OCI-LY1 (cell line): Measurements from ENCODE around the gene DNM2.

Experiments
- H2AFZ ChIP-seq: fragments of 200-600 bp; sonication (generic), shearing (Covaris generic); 2 replicates; pipeline ENCODE4 v1.6.0; 2014; ENCODE audit warnings: antibody characterized with exemption, mild to moderate bottlenecking, low read length
- H3F3A ChIP-seq: fragments of 200-600 bp; sonication (generic), shearing (Covaris generic); 2 replicates; pipeline ENCODE4 v1.6.0; 2014; ENCODE audit warnings: mild to moderate bottlenecking, antibody characterized with exemption, low read length, moderate library complexity; ENCODE audit not compliant: insufficient read depth
- H3K27ac ChIP-seq: fragments of 200-600 bp; sonication (generic); 2 replicates; pipeline ENCODE4 v1.5.1; 2014; ENCODE audit warnings: low read length, mixed run types, mild to moderate bottlenecking, low read depth; ENCODE audit not compliant: poor library complexity, severe bottlenecking
- H3K27me3 ChIP-seq: fragments of 200-600 bp; sonication (generic); 2 replicates; pipeline ENCODE4 v1.6.0; 2014; ENCODE audit warnings: antibody characterized with exemption, mild to moderate bottlenecking, low read length, moderate library complexity; ENCODE audit not compliant: insufficient read depth
- H3K36me3 ChIP-seq: fragments of 200-600 bp; sonication (generic); 2 replicates; pipeline ENCODE4 v1.6.1; 2014; ENCODE audit warnings: mild to moderate bottlenecking, antibody characterized with exemption, low read length, moderate library complexity, mixed read lengths; ENCODE audit not compliant: insufficient read depth
- H3K4me1 ChIP-seq: fragments of 200-600 bp; sonication (generic); 2 replicates; pipeline ENCODE4 v1.5.1; 2014; ENCODE audit warnings: mild to moderate bottlenecking, low read length, moderate library complexity; ENCODE audit not compliant: insufficient read depth, severe bottlenecking
- H3K4me2 ChIP-seq: fragments of 200-600 bp; sonication (generic), shearing (Covaris generic); 2 replicates; pipeline ENCODE4 v1.6.1; 2014; ENCODE audit warnings: low read length
- H3K4me3 ChIP-seq: fragments of 200-600 bp; sonication (generic); 2 replicates; pipeline ENCODE4 v1.5.1; 2014; ENCODE audit warnings: low read length, low read depth, mild to moderate bottlenecking, mixed read lengths; ENCODE audit not compliant: poor library complexity, severe bottlenecking
- H3K79me2 ChIP-seq: fragments of 200-600 bp; shearing (Covaris generic); 2 replicates; pipeline ENCODE4 v1.6.1; 2016; ENCODE audit warnings: mixed run types, low read length, mixed read lengths; ENCODE audit not compliant: insufficient read depth
- H3K9ac ChIP-seq: fragments of 200-600 bp; sonication (generic), shearing (Covaris generic); 2 replicates; pipeline ENCODE4 v1.6.1; 2014; ENCODE audit warnings: mild to moderate bottlenecking, low read length, mixed read lengths
- H3K9me2 ChIP-seq: fragments of 200-600 bp; sonication (generic), shearing (Covaris generic); 2 replicates; pipeline ENCODE4 v1.6.1; 2014; ENCODE audit warnings: low read depth, mild to moderate bottlenecking, low read length, mixed read lengths
- H3K9me3 ChIP-seq: fragments of 200-600 bp; shearing (Covaris generic); 2 replicates; pipeline ENCODE4 v1.6.1; 2014; ENCODE audit warnings: low read length, mixed read lengths
- H4K20me1 ChIP-seq: fragments of 200-600 bp; sonication (generic), shearing (Covaris generic); 2 replicates; pipeline ENCODE4 v1.6.0; 2016; ENCODE audit warnings: mild to moderate bottlenecking, low read length; ENCODE audit not compliant: insufficient read depth
- CTCF ChIP-seq: fragments of 200-600 bp; sonication (generic), shearing (Covaris generic); IDR thresholded peaks from 2 replicates; pipeline ENCODE4 v1.5.1; 2017; ENCODE audit warnings: mild to moderate bottlenecking, antibody characterized with exemption, low read length, moderate library complexity, mixed read lengths
- EZH2 ChIP-seq: fragments of 200-600 bp; sonication (generic), shearing (Covaris generic); IDR thresholded peaks from 2 replicates; pipeline ENCODE4 v1.8.0; 2017; ENCODE audit warnings: borderline replicate concordance, mixed run types, mild to moderate bottlenecking, antibody characterized with exemption, low read length, moderate library complexity, mixed read lengths

The DNM2 gene

DNA sequence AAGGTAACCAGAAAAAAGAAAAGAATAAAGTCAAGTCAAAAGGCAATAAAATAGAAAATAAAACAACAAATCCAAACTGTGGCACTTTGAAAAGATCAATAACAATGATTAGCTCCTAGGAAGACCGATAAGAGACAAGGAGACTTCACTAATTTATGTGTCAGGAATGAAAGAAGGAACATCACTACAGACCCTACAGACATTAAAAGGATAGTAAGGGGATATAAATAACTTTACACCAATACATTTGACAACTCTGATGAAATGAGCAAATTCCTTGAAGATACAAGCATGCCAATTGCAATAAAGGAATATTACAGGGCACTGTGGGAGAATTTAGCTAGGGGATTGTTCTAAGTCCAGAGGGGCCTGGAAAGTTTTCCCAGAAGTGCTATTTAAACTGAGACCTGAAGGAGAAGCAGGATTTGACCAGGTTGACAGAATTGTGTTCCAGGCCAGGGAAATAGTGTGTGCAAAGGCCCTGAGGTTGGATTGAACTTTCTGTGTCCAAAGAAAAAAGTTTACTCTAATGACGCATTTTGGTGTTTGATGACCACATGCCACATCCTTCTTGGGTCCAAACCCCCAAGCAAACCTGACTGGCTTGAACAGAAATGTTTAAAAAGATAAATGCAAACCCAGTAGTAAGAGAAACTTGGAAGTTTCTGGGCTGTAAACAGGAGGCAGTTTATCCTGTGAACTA lies 128.8 kb downstream of the DNM2 start:
- Histone ChIP-seq H3K4me3 (no peak overlapping the region), H3K9me2 (no peaks in the 10 kb centered on the region), H3K79me2 (no peaks in the 10 kb centered on the region), H3K9ac (no peak overlapping the region), H3K4me2 (no peak overlapping the region), H3K36me3 (peaks cover 6% of the 10 kb centered on the region; the same call in 1 of the 2 replicates), H3K9me3 (peaks cover 11% of the 10 kb centered on the region), H2AFZ (no peak overlapping the region), H3K27ac (no peak overlapping the region), H3K27me3 (peaks cover 10% of the 10 kb centered on the region), H4K20me1 (no peaks in the 10 kb centered on the region), H3F3A (no peaks in the 10 kb centered on the region), H3K4me1 (no peaks in the 10 kb centered on the region)
- TF ChIP-seq CTCF (no peak), EZH2 (no peak)

DNA sequence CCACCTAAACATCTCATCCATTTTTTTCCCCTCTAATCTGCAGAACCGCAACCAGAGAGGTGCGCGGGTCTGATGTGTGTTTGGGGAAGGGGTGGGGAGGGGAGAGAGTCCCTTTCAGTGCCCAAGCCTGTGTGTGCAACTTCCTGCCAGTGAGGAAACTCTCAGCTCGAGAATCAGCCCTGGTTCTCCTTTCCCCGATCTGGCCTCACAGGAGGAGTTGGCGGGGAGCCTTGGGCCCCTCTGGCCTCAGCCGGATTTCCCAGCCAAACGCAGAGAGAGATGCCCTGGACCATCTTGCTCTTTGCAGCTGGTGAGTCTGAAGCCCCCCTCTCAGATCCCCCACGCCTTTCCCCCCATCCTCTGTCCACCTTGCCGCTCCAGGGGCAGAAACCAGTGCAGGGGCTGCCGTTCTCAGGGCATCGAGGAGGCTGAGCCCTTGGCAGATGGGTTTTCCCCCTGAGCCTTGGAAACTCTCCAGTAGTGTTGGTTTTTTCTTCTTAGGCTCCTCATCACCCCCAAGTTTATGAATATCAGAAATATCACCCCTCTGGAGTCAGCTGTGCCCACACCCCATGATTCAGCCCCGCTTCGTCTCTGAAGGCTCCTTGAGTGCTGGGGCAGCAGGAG lies 130.5 kb downstream of the DNM2 start, which contains the start of gene C19orf38:
TSS of gene C19orf38 (plus strand) at position 186 of the 627 bp plus-strand sequence. CDS start at position 280, 94 bp downstream.
- Histone ChIP-seq H3K79me2 (no peaks in the 10 kb centered on the region), H3K36me3 (peaks cover 6% of the 10 kb centered on the region; the same call in 1 of the 2 replicates), H3K27me3 (peaks cover 10% of the 10 kb centered on the region), H3K9me3 (peaks cover 8% of the 10 kb centered on the region), H3K27ac (no peak within 1 kb of the TSS), H3K4me2 (no peak within 1 kb of the TSS), H3K9me2 (no peaks in the 10 kb centered on the region), H3K4me3 (no peak within 1 kb of the TSS), H3K4me1 (no peaks in the 10 kb centered on the region), H3K9ac (no peak within 1 kb of the TSS; the same call in 1 of the 2 replicates), H2AFZ (no peak within 1 kb of the TSS), H3F3A (no peaks in the 10 kb centered on the region), H4K20me1 (no peaks in the 10 kb centered on the region)
- TF ChIP-seq EZH2 = no peak
- TF ChIP-seq CTCF = no peak

GRCh38 chr19:10850631-10851030 lies 132.8 kb downstream of the DNM2 start:
- TF ChIP-seq CTCF (no peak), EZH2 (no peak)
- H3K27ac ChIP-seq = no peak overlapping the region
- peaks cover 10% of the 10 kb centered on the region for H3K27me3 ChIP-seq

More at GRCh38 chr19:10850631-10851030, 132.8 kb downstream of the DNM2 start:
- no peaks in the 10 kb centered on the region for H3K4me1 ChIP-seq
- H4K20me1 ChIP-seq = no peaks in the 10 kb centered on the region
- H3K4me3 ChIP-seq = no peak overlapping the region
- H3K9me2 ChIP-seq = no peaks in the 10 kb centered on the region
- H3K36me3 ChIP-seq = peaks cover 6% of the 10 kb centered on the region; the same call in 1 of the 2 replicates
- no peak overlapping the region for H3K4me2 ChIP-seq
- H3F3A ChIP-seq = no peaks in the 10 kb centered on the region
- peaks cover 8% of the 10 kb centered on the region for H3K9me3 ChIP-seq
- no peak overlapping the region for H3K9ac ChIP-seq
- H3K79me2 ChIP-seq = no peaks in the 10 kb centered on the region
- no peak overlapping the region for H2AFZ ChIP-seq
